ENCODE data around the gene TTLL8. TPM values are rescaled to one million over a fixed set of nuclear protein-coding genes. Genes with fewer than 3 reads are reported as not detected.

Gene TTLL8
- total and polyA plus RNA-seq, 12 donors, result not detected

DNA sequence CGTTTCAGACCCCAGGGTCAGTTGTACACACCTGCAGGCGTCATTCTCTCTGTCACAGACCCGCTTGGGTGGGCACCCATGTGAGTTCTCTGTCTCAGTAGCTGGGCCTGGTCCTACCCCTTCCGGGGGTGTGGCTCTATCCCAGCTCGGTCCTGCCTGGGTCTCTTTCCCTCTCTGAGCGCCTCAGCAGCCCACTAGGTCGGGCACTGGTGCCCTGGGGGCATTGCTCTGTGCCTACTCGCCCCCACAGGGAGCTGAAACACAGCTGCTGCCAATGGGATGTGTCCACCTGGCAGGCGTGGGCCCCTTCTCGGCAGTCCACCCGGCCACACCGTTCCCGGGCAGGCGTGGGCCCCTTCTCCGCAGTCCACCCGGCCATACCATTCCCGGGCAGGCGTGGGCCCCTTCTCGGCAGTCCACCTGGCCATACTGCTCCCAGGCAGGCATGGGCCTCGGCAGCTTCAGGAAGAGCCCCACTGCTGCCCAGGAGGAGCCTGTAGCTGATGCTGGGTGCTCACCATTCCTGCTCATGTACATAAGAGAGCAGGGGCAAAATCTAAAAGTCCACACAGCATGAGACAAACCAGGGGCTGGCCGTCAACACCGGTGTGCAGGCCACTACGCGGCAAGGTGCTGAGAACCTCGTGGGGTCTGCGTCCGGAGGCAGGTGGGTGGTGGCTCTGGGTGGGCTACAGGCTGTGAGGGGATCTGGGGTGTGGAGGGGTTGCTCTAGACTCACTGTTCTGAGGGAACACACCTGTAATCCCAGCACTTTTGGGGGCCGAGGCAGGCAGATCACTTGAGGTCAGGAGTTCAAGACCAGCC is 14.8 kb upstream of the TTLL8 start:
- Histone ChIP-seq H3K27me3 (peaks cover 7% of the 10 kb centered on the region), H3K27ac (no peak overlapping the region), H3K4me3 (no peak overlapping the region), H3K36me3 (replicated peaks in 1 of 2) (no peaks in the 10 kb centered on the region), H3K9me3 (replicated peaks in 1 of 3) (no peaks in the 10 kb centered on the region), H3K4me1 (replicated peaks in 1 of 2) (no peaks in the 10 kb centered on the region)
- TF ChIP-seq POLR2A (IDR thresholded peaks at IDR 0.05), result no peak
- TF ChIP-seq, protein P1, sequence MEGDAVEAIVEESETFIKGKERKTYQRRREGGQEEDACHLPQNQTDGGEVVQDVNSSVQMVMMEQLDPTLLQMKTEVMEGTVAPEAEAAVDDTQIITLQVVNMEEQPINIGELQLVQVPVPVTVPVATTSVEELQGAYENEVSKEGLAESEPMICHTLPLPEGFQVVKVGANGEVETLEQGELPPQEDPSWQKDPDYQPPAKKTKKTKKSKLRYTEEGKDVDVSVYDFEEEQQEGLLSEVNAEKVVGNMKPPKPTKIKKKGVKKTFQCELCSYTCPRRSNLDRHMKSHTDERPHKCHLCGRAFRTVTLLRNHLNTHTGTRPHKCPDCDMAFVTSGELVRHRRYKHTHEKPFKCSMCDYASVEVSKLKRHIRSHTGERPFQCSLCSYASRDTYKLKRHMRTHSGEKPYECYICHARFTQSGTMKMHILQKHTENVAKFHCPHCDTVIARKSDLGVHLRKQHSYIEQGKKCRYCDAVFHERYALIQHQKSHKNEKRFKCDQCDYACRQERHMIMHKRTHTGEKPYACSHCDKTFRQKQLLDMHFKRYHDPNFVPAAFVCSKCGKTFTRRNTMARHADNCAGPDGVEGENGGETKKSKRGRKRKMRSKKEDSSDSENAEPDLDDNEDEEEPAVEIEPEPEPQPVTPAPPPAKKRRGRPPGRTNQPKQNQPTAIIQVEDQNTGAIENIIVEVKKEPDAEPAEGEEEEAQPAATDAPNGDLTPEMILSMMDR (IDR thresholded peaks at IDR 0.05), result no peak
- DNase-seq, result no peak
- 82 to 88% (median 86%) methylated on average over 19 to 28 of the region's 28 CpGs for WGBS, 4 donors
- intact Hi-C loops (cut with DNase I), result no loop called here

DNA sequence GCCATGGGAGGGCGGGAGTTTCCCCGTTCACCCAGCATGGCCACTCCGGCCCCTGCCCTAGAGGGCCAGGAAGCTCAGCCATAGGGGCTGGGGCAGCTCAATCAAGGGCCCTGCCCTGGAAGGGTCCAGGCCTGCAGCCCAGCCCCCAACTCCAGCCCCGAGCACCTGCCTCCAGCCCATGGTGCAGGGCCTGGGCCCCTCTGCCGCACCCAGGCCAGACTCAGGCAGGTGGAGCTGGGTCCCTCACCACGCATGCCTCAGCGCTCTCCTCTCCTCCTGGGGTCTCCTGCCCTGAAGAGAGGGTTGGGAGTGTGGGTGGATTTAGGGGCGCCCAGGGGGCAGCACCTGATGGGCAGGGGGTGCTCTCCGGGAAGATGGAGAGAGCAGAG is 14.1 kb upstream of the TTLL8 start:
- H3K27ac ChIP-seq, result no peak overlapping the region
- H3K27me3 ChIP-seq, result peaks cover 7% of the 10 kb centered on the region
- no peak overlapping the region for H3K4me3 ChIP-seq
- intact Hi-C loops (cut with DNase I), result no loop called here
- WGBS, 4 donors, result 83 to 94% (median 90%) methylated on average over 3 to 9 of the region's 9 CpGs
- H3K36me3 ChIP-seq (replicated peaks in 1 of 2), result no peaks in the 10 kb centered on the region
- no peak for DNase-seq
- TF ChIP-seq POLR2A (IDR thresholded peaks at IDR 0.05), result no peak
- TF ChIP-seq, protein P1 (IDR thresholded peaks at IDR 0.05), result no peak
- H3K9me3 ChIP-seq (replicated peaks in 1 of 3), result no peaks in the 10 kb centered on the region
- no peaks in the 10 kb centered on the region for H3K4me1 ChIP-seq (replicated peaks in 1 of 2)

DNA sequence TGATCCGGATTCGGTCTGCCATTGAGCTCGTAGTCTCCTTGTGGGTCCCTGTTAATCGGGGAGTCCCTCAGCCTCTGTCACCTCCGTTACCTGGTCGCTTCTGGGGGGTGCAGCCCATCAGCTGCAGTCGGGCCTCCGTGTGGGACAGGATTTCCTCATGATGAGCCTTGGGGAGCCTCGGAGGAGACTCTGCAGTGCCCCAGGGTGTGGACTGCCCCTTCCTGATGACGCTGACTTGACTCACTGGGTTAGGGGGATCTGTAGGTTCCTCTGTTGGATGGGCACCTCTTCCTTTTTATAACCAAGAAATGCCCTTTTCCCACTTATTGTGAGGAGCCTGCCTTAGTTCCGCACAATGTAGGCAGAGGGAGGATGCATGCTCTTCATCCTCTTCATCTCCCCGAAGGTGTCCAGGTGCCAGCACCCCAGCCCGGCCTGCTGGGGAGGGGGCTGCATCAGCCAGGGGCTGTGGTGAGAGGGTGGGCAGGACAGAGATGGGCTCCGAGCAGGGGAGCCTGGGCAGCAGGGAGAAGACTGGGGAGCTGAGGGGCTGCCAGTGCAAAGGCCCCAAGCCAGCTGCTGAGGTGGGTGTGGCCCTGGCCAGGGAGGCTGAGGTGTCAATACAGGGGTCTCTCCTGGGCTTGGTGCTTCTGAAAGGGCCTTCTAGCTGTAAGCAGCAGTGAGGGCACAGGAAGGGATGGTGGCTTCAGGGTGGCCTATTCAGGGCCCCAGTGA is 13.5 kb upstream of the TTLL8 start:
- no peak overlapping the region for H3K4me3 ChIP-seq
- no peak overlapping the region for H3K27ac ChIP-seq
- H3K27me3 ChIP-seq, result peaks cover 7% of the 10 kb centered on the region
- TF ChIP-seq, protein P1 (IDR thresholded peaks at IDR 0.05), result no peak
- TF ChIP-seq POLR2A (IDR thresholded peaks at IDR 0.05), result no peak
- intact Hi-C loops (cut with DNase I), result no loop called here
- DNase-seq, result no peak
- H3K4me1 ChIP-seq (replicated peaks in 1 of 2), result no peaks in the 10 kb centered on the region
- no peaks in the 10 kb centered on the region for H3K9me3 ChIP-seq (replicated peaks in 1 of 3)
- H3K36me3 ChIP-seq (replicated peaks in 1 of 2), result no peaks in the 10 kb centered on the region
- 76 to 92% (median 84%) methylated on average over 10 to 14 of the region's 14 CpGs for WGBS, 4 donors

DNA sequence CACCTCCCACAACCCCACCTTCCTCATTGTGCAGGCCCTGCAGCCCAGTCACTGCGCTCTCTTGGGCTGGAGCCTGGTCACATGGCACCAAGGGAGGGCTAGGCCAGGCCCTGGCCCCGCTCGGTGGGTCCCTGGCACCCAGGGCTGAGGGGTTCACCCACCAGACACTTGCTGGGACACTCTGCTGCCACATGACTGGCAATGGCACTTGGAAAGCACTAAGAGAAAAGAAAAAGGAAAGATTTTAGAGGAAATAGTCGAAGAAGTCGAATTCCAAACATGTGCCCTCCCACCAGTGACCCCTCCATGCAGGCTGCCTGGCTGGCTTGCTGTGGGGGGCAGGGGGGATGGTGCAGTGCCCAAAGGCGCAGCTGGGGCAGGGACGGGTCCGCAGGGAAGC is 12.3 kb upstream of the TTLL8 start:
- H3K9me3 ChIP-seq (replicated peaks in 1 of 3), result no peaks in the 10 kb centered on the region
- H3K27ac ChIP-seq, result no peak overlapping the region
- no peaks in the 10 kb centered on the region for H3K36me3 ChIP-seq (replicated peaks in 1 of 2)
- TF ChIP-seq, protein P1 (IDR thresholded peaks at IDR 0.05), result no peak
- TF ChIP-seq POLR2A (IDR thresholded peaks at IDR 0.05), result no peak
- no peak overlapping the region for H3K4me3 ChIP-seq
- intact Hi-C loops (cut with DNase I), result no loop called here
- DNase-seq, result no peak
- 75 to 89% (median 82%) methylated on average over 7 to 8 of the region's 8 CpGs for WGBS, 4 donors
- H3K4me1 ChIP-seq (replicated peaks in 1 of 2), result no peaks in the 10 kb centered on the region
- H3K27me3 ChIP-seq, result peaks cover 7% of the 10 kb centered on the region
